ENCODE data around the gene SLC8A3. TPM values are rescaled to one million over a fixed set of nuclear protein-coding genes. Genes with fewer than 3 reads are reported as not detected.

Gene SLC8A3
- total RNA-seq, 1 donor from 2014 or later, result 0.43 TPM

DNA sequence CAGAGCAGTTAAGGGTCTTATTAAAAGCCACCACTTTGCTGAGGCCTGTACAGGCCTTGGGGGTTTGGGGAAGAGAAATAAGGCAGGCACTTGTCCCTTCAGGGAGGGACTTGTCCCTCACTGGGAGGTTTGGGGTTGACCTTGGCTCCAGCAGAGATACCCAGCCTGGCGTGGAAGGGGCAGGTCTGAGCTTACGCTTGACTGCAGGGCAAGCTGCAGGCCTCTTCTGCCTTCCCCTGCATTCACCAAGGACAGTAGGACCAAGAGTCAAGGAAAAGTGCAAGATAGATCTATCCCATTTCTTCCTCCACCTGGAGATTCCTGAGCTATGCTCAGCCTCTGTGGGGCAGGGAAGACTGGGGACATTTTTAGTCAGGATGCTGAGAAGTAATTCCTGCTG is 155.2 kb downstream of the SLC8A3 start:
- no peak overlapping the region for H3K4me3 Mint-ChIP-seq (ENCODE audit: low read depth)
- no peaks in the 10 kb centered on the region for H3K9me3 Mint-ChIP-seq (ENCODE audit: low read depth)
- peaks cover 1% of the 10 kb centered on the region for H3K27me3 Mint-ChIP-seq
- no peak for DNase-seq (ENCODE audit: low spot score, unreplicated experiment)
- no peak overlapping the region for H3K27ac Mint-ChIP-seq
- H3K36me3 Mint-ChIP-seq (ENCODE audit: insufficient read depth), result no peaks in the 10 kb centered on the region
- H3K4me1 Mint-ChIP-seq (ENCODE audit: low read depth), result peaks cover 16% of the 10 kb centered on the region
- no peak for TF ChIP-seq CTCF (IDR thresholded peaks at IDR 0.05; ENCODE audit: unreplicated experiment)

DNA sequence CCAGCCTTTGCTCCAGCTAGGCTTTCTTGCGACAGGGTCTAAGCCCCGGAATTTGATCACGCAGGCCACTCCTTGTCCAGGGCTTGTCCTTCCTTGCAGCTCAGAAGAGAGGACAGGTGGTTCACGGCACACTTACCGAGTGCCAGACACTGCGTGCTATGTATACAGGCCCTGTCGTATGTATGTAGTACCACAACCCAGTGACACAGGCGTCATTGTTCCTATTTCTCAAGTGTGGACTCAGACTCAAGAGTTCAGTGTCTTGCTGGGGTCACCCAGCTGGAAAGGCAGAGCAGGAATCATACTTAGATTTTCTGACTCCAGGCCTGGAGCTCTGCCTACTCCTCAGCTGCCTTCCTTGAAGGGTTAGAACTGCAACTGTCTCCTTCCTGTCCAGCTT is 155.6 kb downstream of the SLC8A3 start:
- Mint-ChIP-seq H3K4me3 (ENCODE audit: low read depth) (no peak overlapping the region), H3K4me1 (ENCODE audit: low read depth) (peaks cover 16% of the 10 kb centered on the region), H3K27me3 (no peaks in the 10 kb centered on the region), H3K36me3 (ENCODE audit: insufficient read depth) (no peaks in the 10 kb centered on the region), H3K9me3 (ENCODE audit: low read depth) (no peaks in the 10 kb centered on the region), H3K27ac (no peak overlapping the region)
- no peak for DNase-seq (ENCODE audit: low spot score, unreplicated experiment)
- no peak for TF ChIP-seq CTCF (IDR thresholded peaks at IDR 0.05; ENCODE audit: unreplicated experiment)

GRCh38 chr14:70032447-70032846 is 156.3 kb downstream of the SLC8A3 start:
- TF ChIP-seq CTCF (IDR thresholded peaks at IDR 0.05; ENCODE audit: unreplicated experiment), result no peak
- Mint-ChIP-seq H3K4me3 (ENCODE audit: low read depth) (no peak overlapping the region), H3K27me3 (no peaks in the 10 kb centered on the region), H3K27ac (no peak overlapping the region), H3K36me3 (ENCODE audit: insufficient read depth) (no peaks in the 10 kb centered on the region), H3K9me3 (ENCODE audit: low read depth) (no peaks in the 10 kb centered on the region), H3K4me1 (ENCODE audit: low read depth) (peaks cover 16% of the 10 kb centered on the region)
- no peak for DNase-seq (ENCODE audit: low spot score, unreplicated experiment)

DNA sequence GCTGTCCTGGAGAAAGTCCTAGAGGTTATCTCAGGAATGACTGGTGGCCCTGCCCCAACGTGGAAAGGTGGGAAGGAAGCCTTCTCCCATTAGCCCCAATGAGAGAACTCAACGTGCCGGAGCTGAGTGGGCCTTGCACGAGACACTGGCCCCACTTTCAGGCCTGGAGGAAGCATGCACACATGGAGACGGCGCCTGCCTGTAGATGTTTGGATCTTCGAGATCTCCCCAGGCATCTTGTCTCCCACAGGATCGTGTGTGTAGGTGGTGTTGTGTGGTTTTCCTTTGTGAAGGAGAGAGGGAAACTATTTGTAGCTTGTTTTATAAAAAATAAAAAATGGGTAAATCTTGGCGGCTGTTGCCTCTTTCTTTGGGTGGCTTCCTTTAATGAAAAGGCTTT is 156.7 kb downstream of the SLC8A3 start:
- no peak for DNase-seq (ENCODE audit: low spot score, unreplicated experiment)
- Mint-ChIP-seq H3K27me3 (no peaks in the 10 kb centered on the region), H3K4me3 (ENCODE audit: low read depth) (no peak overlapping the region), H3K4me1 (ENCODE audit: low read depth) (peaks cover 16% of the 10 kb centered on the region), H3K9me3 (ENCODE audit: low read depth) (no peaks in the 10 kb centered on the region), H3K36me3 (ENCODE audit: insufficient read depth) (no peaks in the 10 kb centered on the region), H3K27ac (no peak overlapping the region)
- TF ChIP-seq CTCF (IDR thresholded peaks at IDR 0.05; ENCODE audit: unreplicated experiment), result no peak

- Mint-ChIP-seq H3K36me3 (ENCODE audit: insufficient read depth) (no peaks in the 10 kb centered on the region), H3K4me1 (ENCODE audit: low read depth) (peaks cover 14% of the 10 kb centered on the region), H3K4me3 (ENCODE audit: low read depth) (no peak overlapping the region), H3K27ac (no peak overlapping the region), H3K27me3 (peaks cover 3% of the 10 kb centered on the region), H3K9me3 (ENCODE audit: low read depth) (no peaks in the 10 kb centered on the region)
- no peak for TF ChIP-seq CTCF (IDR thresholded peaks at IDR 0.05; ENCODE audit: unreplicated experiment)
- DNase-seq (ENCODE audit: low spot score, unreplicated experiment), result no peak
Observed at GRCh38 chr14:70029296-70030132, 159.2 kb downstream of the SLC8A3 start.
